Breast epithelium (tissue), 3 donors: ENCODE measurements around the gene ZNF710.

Experiments
- POLR2A ChIP-seq: fragments of 450-650 bp; IDR thresholded peaks from one replicate; pipeline ENCODE4 v1.6.1; 2016; ENCODE audit warnings: antibody characterized with exemption, mild to moderate bottlenecking, moderate library complexity
- TF ChIP-seq, protein P1 (sequence below), 3 donors: fragments of 450-650 bp; IDR thresholded peaks; one replicate each; pipeline ENCODE4 v1.5.1; 2016 to 2017; ENCODE audit warnings: antibody characterized with exemption in 3 of 3, mild to moderate bottlenecking in 3 of 3, moderate library complexity in 3 of 3

DNA sequence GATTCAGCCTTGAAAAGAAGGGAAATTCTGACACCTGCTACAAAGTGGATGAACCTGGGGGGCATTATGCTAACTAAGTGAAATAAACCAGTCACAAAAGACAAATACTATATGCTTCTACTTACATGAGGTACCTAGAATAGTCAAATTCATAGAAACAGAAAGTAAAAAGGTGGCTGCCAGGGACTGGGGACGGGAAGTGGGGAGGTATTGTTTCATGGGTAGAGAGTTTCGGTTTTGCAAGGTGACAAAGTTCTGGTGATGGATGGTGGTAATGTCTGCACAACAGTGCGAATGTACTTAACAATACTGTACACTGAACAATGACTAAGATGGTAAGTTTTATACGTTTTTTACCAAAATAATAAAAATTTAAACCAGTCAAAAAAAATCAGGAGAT, 96.4 kb downstream of the ZNF710 start:
- TF ChIP-seq, protein P1, sequence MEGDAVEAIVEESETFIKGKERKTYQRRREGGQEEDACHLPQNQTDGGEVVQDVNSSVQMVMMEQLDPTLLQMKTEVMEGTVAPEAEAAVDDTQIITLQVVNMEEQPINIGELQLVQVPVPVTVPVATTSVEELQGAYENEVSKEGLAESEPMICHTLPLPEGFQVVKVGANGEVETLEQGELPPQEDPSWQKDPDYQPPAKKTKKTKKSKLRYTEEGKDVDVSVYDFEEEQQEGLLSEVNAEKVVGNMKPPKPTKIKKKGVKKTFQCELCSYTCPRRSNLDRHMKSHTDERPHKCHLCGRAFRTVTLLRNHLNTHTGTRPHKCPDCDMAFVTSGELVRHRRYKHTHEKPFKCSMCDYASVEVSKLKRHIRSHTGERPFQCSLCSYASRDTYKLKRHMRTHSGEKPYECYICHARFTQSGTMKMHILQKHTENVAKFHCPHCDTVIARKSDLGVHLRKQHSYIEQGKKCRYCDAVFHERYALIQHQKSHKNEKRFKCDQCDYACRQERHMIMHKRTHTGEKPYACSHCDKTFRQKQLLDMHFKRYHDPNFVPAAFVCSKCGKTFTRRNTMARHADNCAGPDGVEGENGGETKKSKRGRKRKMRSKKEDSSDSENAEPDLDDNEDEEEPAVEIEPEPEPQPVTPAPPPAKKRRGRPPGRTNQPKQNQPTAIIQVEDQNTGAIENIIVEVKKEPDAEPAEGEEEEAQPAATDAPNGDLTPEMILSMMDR (IDR thresholded peaks at IDR 0.05): no peak
- no peak for TF ChIP-seq POLR2A
